Nephron progenitor cell (in vitro differentiated cells): ENCODE data around the gene DHX57.

Source experiments
- DNase-seq: peaks from one replicate; pipeline ENCODE4 v3.0.0; 2021
- H3K27ac Mint-ChIP-seq: 2 replicates; pipeline ENCODE4 v1.8.0; 2021; ENCODE audit warnings: mild to moderate bottlenecking, moderate library complexity, mixed read lengths
- H3K27me3 Mint-ChIP-seq: 2 replicates; pipeline ENCODE4 v1.8.0; 2021; ENCODE audit warnings: mild to moderate bottlenecking, low read depth, mixed read lengths; ENCODE audit not compliant: poor library complexity
- H3K36me3 Mint-ChIP-seq: 2 replicates; pipeline ENCODE4 v1.8.0; 2021; ENCODE audit warnings: low read depth, mixed read lengths
- H3K4me1 Mint-ChIP-seq: 2 replicates; pipeline ENCODE4 v1.8.0; 2021; ENCODE audit warnings: mixed read lengths
- H3K4me3 Mint-ChIP-seq: 2 replicates; pipeline ENCODE4 v1.8.0; 2021; ENCODE audit warnings: mild to moderate bottlenecking, moderate library complexity, mixed read lengths
- H3K9me3 Mint-ChIP-seq: 2 replicates; pipeline ENCODE4 v1.8.0; 2021; ENCODE audit warnings: mild to moderate bottlenecking, moderate library complexity, mixed read lengths
- TF ChIP-seq, protein P1 (sequence below): fragments of 200-600 bp; sonication (generic); IDR thresholded peaks from 2 replicates; pipeline ENCODE4 v1.5.0; 2021; ENCODE audit warnings: antibody characterized with exemption

The DHX57 gene

DNA sequence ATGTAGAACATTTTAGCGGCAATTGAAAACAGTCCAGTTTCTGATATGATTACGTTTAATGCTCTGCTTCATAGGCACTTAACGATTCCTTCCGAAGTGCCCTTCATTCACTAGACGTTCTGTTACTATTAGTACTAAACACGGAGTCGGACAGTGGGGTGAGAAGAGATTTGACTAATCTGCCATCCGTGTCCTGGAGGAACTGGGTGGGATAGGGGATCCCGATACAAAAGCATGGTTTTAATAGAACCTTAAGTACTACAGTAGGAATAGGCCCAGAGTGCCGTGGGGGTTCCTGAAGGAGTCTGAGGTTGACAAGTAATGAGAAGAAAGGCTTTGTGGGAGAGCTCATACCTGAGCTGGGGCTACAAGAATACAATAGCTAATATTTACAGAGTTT, 673 bp upstream of the DHX57 start:
- Mint-ChIP-seq H3K4me1 (peaks cover 26% of the 10 kb centered on the region), H3K4me3 (peak overlapping the region; percentile 95), H3K27me3 (peaks cover 5% of the 10 kb centered on the region), H3K36me3 (peaks cover 24% of the 10 kb centered on the region), H3K27ac (no peak overlapping the region), H3K9me3 (peaks cover 21% of the 10 kb centered on the region)
- no peak for DNase-seq
- TF ChIP-seq, protein P1, sequence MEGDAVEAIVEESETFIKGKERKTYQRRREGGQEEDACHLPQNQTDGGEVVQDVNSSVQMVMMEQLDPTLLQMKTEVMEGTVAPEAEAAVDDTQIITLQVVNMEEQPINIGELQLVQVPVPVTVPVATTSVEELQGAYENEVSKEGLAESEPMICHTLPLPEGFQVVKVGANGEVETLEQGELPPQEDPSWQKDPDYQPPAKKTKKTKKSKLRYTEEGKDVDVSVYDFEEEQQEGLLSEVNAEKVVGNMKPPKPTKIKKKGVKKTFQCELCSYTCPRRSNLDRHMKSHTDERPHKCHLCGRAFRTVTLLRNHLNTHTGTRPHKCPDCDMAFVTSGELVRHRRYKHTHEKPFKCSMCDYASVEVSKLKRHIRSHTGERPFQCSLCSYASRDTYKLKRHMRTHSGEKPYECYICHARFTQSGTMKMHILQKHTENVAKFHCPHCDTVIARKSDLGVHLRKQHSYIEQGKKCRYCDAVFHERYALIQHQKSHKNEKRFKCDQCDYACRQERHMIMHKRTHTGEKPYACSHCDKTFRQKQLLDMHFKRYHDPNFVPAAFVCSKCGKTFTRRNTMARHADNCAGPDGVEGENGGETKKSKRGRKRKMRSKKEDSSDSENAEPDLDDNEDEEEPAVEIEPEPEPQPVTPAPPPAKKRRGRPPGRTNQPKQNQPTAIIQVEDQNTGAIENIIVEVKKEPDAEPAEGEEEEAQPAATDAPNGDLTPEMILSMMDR: no peak

DNA sequence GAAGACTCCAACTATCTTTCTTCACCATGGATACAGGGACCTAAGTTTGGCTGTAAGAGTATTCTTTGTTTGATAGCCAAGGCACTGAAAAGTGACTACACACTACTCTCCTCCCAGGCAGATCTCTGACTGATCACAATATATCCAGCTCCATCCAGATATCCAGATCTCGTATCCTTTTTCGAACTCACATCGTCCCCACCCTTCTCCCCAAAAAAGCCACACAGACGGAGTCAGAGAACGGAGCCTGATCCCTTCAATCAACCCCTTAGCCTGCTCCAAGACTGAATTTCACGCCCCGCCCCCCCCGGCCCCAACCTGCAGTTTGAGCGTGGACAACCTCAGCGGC, 533 bp downstream of the DHX57 start:
- Mint-ChIP-seq H3K36me3 (peaks cover 33% of the 10 kb centered on the region), H3K27ac (peak overlapping the region; percentile 86), H3K9me3 (peaks cover 29% of the 10 kb centered on the region), H3K4me1 (peaks cover 26% of the 10 kb centered on the region), H3K27me3 (peaks cover 5% of the 10 kb centered on the region), H3K4me3 (peak overlapping the region; percentile 95)
- TF ChIP-seq, protein P1: no peak
- no peak for DNase-seq

DNA sequence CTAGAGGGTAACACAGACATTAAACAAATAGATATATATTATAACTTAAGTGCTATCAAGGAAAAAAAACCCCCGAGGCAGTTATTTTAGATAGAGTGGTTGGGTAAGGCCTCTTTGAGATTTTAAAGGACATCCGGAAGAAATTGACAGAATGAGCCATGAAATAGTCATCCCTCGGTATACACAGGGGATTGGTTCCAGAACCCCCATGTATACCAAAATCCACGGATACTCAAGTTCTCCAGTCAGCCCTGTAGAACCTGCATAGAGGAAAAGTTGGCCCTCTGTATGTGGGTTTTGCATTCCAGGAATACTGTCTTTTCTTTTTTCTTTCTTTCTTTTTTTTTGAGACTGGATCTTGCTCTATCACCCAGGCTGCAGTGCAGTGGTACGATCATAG, 2.0 kb downstream of the DHX57 start:
- Mint-ChIP-seq H3K27ac (no peak overlapping the region), H3K4me3 (peak overlapping the region; percentile 15)

DNA sequence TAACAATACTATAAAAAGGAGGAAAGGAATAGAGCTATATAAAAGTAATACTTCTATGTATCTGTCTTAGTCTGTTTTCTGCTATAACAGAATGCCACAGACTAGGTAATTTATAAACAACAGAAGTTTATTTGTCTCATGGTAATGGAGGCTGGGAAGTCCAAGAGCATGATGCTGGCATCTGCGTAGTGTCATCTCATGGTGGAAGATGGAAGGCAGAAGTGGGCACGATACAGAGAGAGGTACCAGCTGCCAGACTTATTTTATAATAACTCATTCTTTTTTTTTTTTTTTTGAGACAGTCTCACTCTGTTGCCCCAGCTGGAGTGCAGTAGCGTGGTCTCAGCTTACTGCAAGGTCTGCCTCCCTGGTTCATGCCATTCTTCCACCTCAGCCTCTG, 4.3 kb downstream of the DHX57 start:
- DNase-seq: no peak
- Mint-ChIP-seq H3K4me1 (peaks cover 21% of the 10 kb centered on the region), H3K4me3 (no peak overlapping the region), H3K27me3 (peaks cover 8% of the 10 kb centered on the region), H3K27ac (no peak overlapping the region), H3K36me3 (peaks cover 60% of the 10 kb centered on the region), H3K9me3 (peaks cover 42% of the 10 kb centered on the region)
- TF ChIP-seq, protein P1: no peak

More for the DNA sequence above, 2.0 kb downstream of the DHX57 start:
- DNase-seq: no peak
- Mint-ChIP-seq H3K36me3 (peaks cover 46% of the 10 kb centered on the region), H3K9me3 (peaks cover 42% of the 10 kb centered on the region), H3K27me3 (peaks cover 8% of the 10 kb centered on the region), H3K4me1 (peaks cover 26% of the 10 kb centered on the region)
- TF ChIP-seq, protein P1: no peak

DNA sequence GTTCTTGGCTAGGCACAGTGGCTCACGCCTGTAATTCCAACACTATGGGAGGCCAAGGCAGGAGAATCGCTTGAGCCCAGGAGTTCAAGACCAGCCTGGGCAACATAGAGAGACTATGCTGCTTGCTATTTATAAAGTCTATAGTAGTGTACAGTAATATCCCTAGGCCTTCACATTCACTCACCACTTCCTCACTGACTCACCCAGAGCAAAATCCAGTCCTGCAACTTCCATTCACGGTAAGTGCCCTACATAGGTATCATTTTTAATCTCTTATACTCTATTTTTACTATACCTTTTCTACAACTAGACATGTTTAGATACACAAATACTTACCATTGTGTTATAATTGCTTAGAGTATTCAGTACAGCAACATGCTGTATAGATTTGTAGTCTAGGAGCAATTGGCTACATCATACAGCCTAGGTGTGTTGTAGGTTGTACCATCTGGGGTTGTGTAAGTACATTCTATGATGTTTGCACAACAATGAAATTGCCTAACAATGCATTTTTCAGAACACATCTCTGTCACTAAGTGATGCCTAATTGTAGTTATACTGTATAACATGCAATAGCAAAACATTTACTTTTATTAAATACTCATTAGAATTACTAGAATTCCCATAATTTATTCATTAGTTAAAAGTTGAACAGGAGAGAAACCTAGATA, 8.8 kb downstream of the DHX57 start:
- Mint-ChIP-seq H3K4me1 (no peaks in the 10 kb centered on the region), H3K9me3 (peaks cover 25% of the 10 kb centered on the region), H3K36me3 (peaks cover 62% of the 10 kb centered on the region), H3K4me3 (no peak overlapping the region), H3K27ac (no peak overlapping the region), H3K27me3 (peaks cover 3% of the 10 kb centered on the region)
- no peak for DNase-seq
- TF ChIP-seq, protein P1: no peak

DNA sequence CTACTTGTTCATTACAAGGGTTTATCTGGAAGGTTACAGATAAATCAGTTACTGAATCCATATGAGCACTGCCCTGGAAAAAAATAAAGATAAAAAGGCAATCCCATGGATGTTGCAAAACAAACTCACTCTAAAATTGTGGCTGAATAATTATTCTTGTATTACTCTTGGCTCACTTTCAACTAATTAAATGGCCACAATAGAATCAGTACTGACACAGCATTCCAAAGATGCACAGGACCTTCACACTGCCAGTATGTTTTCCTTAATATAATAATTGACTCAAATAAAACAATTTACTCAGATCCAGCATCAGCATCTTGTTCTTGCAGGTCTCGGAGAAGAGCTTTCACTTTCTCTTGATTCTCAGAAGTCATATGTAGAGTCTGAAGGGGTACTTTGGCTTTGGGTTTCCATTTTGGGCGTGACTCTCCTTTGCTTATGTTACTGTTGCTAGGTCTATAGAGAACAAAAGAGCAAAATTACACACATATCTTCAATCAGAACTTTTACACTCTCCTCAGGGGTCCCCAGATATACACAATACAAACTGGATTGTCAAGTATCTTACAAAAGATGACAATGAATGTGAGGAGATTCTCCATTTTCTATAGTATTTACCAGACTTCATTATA, 12.6 kb downstream of the DHX57 start:
- Mint-ChIP-seq H3K4me3 (no peak overlapping the region), H3K4me1 (no peaks in the 10 kb centered on the region), H3K27me3 (no peaks in the 10 kb centered on the region), H3K36me3 (peaks cover 65% of the 10 kb centered on the region), H3K9me3 (peaks cover 3% of the 10 kb centered on the region), H3K27ac (no peak overlapping the region)
- TF ChIP-seq, protein P1: no peak
- no peak for DNase-seq
